Liver (tissue), 3 donors: ENCODE results near the gene NDUFAF8.

Experiments used
- EGR1 ChIP-seq, 2 donors: IDR thresholded peaks; 2 replicates each; pipeline ENCODE4 v1.6.1; 2016 to 2018; ENCODE audit warnings: antibody characterized with exemption in 2 of 2, low read depth in 2 of 2
- GABPA ChIP-seq, 2 donors: IDR thresholded peaks in 1 of 2; conservative IDR thresholded peaks in 1 of 2; 2 replicates each; pipeline ENCODE4 v1.6.1; 2016; ENCODE audit warnings: antibody characterized with exemption in 2 of 2, mild to moderate bottlenecking in 1 of 2, moderate library complexity in 1 of 2
- RAD21 ChIP-seq, 2 donors: IDR thresholded peaks; 2 replicates each; pipeline ENCODE4 v1.6.1; 2016; ENCODE audit warnings: antibody characterized with exemption in 2 of 2, mild to moderate bottlenecking in 2 of 2
- TAF1 ChIP-seq: conservative IDR thresholded peaks from 2 replicates; pipeline ENCODE4 v1.6.1; 2016; ENCODE audit warnings: antibody characterized with exemption, mild to moderate bottlenecking
- YY1 ChIP-seq: IDR thresholded peaks from 2 replicates; pipeline ENCODE4 v1.6.1; 2016; ENCODE audit warnings: antibody characterized with exemption, mild to moderate bottlenecking
- TF ChIP-seq, protein P1 (sequence below): fragments of 150-350 bp; IDR thresholded peaks from 2 replicates; pipeline ENCODE4 v1.5.1; 2017; ENCODE audit warnings: improper control_type of control experiment, low read depth, low read length; ENCODE audit not compliant: missing input control
- TF ChIP-seq, protein P2 (sequence below): IDR thresholded peaks from 2 replicates; pipeline ENCODE4 v1.6.1; 2016; ENCODE audit warnings: antibody characterized with exemption
- donor health status: healthy.
- donor health status: healthy.

DNA sequence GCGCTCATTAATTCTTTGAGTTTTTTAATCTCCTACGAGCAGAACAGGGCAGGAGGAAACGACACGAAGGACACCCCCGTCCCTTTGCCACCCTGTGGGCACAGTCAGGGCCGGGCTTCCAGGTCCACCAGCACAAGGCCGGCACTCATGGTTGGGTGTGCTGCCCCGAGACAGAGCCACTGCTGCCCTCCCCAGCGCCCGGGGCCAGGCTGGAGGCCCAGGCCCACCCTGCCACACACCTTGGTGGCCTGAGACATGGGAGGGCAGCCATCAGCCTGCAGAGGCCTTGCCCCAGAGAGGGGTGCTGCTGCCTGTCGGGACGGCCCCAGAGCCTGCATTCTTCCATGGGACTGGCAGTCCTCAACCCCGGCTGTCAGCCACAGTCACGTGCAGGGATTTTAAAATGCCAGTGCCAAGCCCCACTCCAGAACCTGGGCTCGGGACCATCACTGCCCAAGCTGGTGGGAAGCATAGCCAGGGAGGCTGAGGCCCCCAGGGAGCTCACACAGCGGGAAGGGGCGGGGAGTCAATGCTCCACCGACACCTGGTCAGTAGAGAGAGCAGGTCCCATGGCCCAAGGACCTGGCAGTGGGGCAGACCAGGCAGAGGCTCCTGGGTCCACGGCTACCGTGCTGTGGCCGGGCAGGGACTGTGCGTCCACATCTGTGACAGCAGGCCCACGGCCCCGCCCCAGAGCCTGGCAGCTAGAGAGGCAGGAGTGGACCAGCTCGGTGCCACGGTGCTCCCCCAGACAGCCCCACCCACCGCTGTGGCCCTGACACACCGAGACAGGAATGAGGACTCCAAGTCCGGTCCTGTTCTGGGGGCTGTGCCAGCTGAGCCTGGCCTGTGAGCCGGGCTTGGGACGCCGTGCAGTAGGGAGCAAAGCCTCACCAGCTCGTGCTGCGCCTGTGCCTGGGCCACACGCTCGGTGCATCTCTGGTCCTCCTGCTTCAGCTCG, 43.9 kb upstream of the NDUFAF8 start:
- TF ChIP-seq EGR1 (IDR thresholded peaks at IDR 0.05; ENCODE audit: low read depth in 2 of 2) (no peak), GABPA (IDR thresholded peaks at IDR 0.05 in 1 of 2, conservative IDR thresholded peaks at IDR 0.05 in 1 of 2) (no peak), TAF1 (no peak), RAD21 (IDR thresholded peaks at IDR 0.05) (no peak), YY1 (no peak)
- TF ChIP-seq, protein P1, sequence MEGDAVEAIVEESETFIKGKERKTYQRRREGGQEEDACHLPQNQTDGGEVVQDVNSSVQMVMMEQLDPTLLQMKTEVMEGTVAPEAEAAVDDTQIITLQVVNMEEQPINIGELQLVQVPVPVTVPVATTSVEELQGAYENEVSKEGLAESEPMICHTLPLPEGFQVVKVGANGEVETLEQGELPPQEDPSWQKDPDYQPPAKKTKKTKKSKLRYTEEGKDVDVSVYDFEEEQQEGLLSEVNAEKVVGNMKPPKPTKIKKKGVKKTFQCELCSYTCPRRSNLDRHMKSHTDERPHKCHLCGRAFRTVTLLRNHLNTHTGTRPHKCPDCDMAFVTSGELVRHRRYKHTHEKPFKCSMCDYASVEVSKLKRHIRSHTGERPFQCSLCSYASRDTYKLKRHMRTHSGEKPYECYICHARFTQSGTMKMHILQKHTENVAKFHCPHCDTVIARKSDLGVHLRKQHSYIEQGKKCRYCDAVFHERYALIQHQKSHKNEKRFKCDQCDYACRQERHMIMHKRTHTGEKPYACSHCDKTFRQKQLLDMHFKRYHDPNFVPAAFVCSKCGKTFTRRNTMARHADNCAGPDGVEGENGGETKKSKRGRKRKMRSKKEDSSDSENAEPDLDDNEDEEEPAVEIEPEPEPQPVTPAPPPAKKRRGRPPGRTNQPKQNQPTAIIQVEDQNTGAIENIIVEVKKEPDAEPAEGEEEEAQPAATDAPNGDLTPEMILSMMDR: no peak
- TF ChIP-seq, protein P2, sequence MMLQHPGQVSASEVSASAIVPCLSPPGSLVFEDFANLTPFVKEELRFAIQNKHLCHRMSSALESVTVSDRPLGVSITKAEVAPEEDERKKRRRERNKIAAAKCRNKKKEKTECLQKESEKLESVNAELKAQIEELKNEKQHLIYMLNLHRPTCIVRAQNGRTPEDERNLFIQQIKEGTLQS: no peak
